Endometrial microvascular endothelial cells (primary cell): ENCODE data around the gene IRAK2. TPM values are rescaled to one million over a fixed set of nuclear protein-coding genes. Genes with fewer than 3 reads are reported as not detected.
"Not testable (repeated sequence)": the region's sequence is repeated elsewhere in the genome, so short reads cannot be mapped to it uniquely, and the experiment has no call there.

Experiments
- in situ Hi-C: cut with HindIII; loops from 2 replicates; pipeline ENCODE4 v1.10.0; 2017; ENCODE audit warnings: low sequenced_read_pairs, low pct_unique_long_range_greater_than_20kb; ENCODE audit errors: inconsistent ontology term
- total RNA-seq: library from RNA; depleted of rRNA; stranded (reverse); fragments of >200 nt; gene quantifications from one replicate; pipeline ENCODE4 v1.2.3, GENCODE V29; 2015; ENCODE audit errors: inconsistent ontology term

Gene IRAK2
- total RNA-seq, 1 donor from 2014 or later = 25.6 TPM

- in situ Hi-C loops = no loop called here
Observed at GRCh38 chr3:10157031-10157430, 7.7 kb upstream of the IRAK2 start.

GRCh38 chr3:10158555-10158954, 6.2 kb upstream of the IRAK2 start:
- in situ Hi-C loops = not testable (repeated sequence)

GRCh38 chr3:10160346-10160745, 4.4 kb upstream of the IRAK2 start:
- in situ Hi-C loops = no loop called here

GRCh38 chr3:10160925-10161324, 3.8 kb upstream of the IRAK2 start:
- in situ Hi-C loops = no loop called here

- in situ Hi-C loops = no loop called here
Observed at GRCh38 chr3:10162185-10162584, 2.5 kb upstream of the IRAK2 start.

GRCh38 chr3:10164201-10164545, 546 bp upstream of the IRAK2 start:
- in situ Hi-C loops = not testable (repeated sequence)

- in situ Hi-C loops = no loop called here
Observed at GRCh38 chr3:10166213-10166604, 1.5 kb downstream of the IRAK2 start.

- in situ Hi-C loops = no loop called here
Observed at GRCh38 chr3:10169000-10169496, 4.3 kb downstream of the IRAK2 start.

GRCh38 chr3:10170915-10171478, 6.3 kb downstream of the IRAK2 start:
- in situ Hi-C loops = no loop called here

- in situ Hi-C loops = no loop called here
Observed at GRCh38 chr3:10173095-10173925, 8.6 kb downstream of the IRAK2 start.

GRCh38 chr3:10173926-10174435, 9.3 kb downstream of the IRAK2 start:
- in situ Hi-C loops = no loop called here

GRCh38 chr3:10175334-10175733, 10.6 kb downstream of the IRAK2 start:
- in situ Hi-C loops = not testable (repeated sequence)

- in situ Hi-C loops = not testable (repeated sequence)
Observed at GRCh38 chr3:10176150-10176549, 11.4 kb downstream of the IRAK2 start.

GRCh38 chr3:10177737-10178136, 13.0 kb downstream of the IRAK2 start:
- in situ Hi-C loops = no loop called here

- in situ Hi-C loops = no loop called here
Observed at GRCh38 chr3:10178892-10179291, 14.2 kb downstream of the IRAK2 start.

- in situ Hi-C loops = no loop called here
Observed at GRCh38 chr3:10180289-10180688, 15.6 kb downstream of the IRAK2 start.

- in situ Hi-C loops = no loop called here
Observed at GRCh38 chr3:10180738-10181295, 16.1 kb downstream of the IRAK2 start.

GRCh38 chr3:10182950-10183349, 18.2 kb downstream of the IRAK2 start:
- in situ Hi-C loops = no loop called here

GRCh38 chr3:10184250-10184649, 19.5 kb downstream of the IRAK2 start:
- in situ Hi-C loops = no loop called here
